Measurements from ENCODE around the gene RALGPS2. TPM values are rescaled to one million over a fixed set of nuclear protein-coding genes. Genes with fewer than 3 reads are reported as not detected.

RALGPS2 gene
- total RNA-seq, result 10 to 100 TPM; 31.4 to 36.3 TPM
- long read RNA-seq, full-length matches to known transcripts, result 9 of 12 reads
- long read RNA-seq, partial matches to known transcripts, result 2 of 12 reads
- long read RNA-seq, other reads (novel, unspliced or antisense), result 1 of 12 reads

GRCh38 chr1:178724728-178725465 is at the start of gene RALGPS2:
RALGPS2 (plus strand) TSS chr1:178725244; CDS start chr1:178776765, 51,521 bp downstream.
- intact Hi-C loops (cut with DNase I, micrococcal nuclease), result loop anchor here in 1 of 2 donors (10.0 kb wide), 1 partner anchor 180 kb away; no protein-coding TSS in a partner anchor

GRCh38 chr1:178679237-178679636 is 45.8 kb upstream of the RALGPS2 start:
- DNase-seq, result no peak
- ATAC-seq, result no peak
- intact Hi-C loops (cut with DNase I, micrococcal nuclease), result no loop called here

More at GRCh38 chr1:178724728-178725465, at the start of gene RALGPS2:
- ATAC-seq (peak; percentile 84), DNase-seq (peak; percentile 66 to 81)

- DNase-seq (no peak), ATAC-seq (no peak)
- intact Hi-C loops (cut with DNase I, micrococcal nuclease), result no loop called here
These were observed 42.6 kb upstream of the RALGPS2 start for GRCh38 chr1:178682429-178682828.

GRCh38 chr1:178682886-178683285 is 42.2 kb upstream of the RALGPS2 start:
- ATAC-seq, result no peak
- DNase-seq, result no peak

GRCh38 chr1:178683291-178683690 is 41.8 kb upstream of the RALGPS2 start:
- DNase-seq, result no peak
- intact Hi-C loops (cut with DNase I, micrococcal nuclease), result no loop called here
- no peak for ATAC-seq

More at GRCh38 chr1:178682886-178683285, 42.2 kb upstream of the RALGPS2 start:
- intact Hi-C loops (cut with DNase I, micrococcal nuclease), result no loop called here

GRCh38 chr1:178684111-178684510 is 40.9 kb upstream of the RALGPS2 start:
- intact Hi-C loops (cut with DNase I, micrococcal nuclease), result no loop called here
- ATAC-seq (no peak), DNase-seq (no peak)

GRCh38 chr1:178684542-178685000 is 40.5 kb upstream of the RALGPS2 start:
- ATAC-seq (no peak), DNase-seq (no peak)
- intact Hi-C loops (cut with DNase I, micrococcal nuclease), result no loop called here

- intact Hi-C loops (cut with DNase I, micrococcal nuclease), result no loop called here
- DNase-seq (no peak), ATAC-seq (no peak)
These were observed 38.6 kb upstream of the RALGPS2 start for GRCh38 chr1:178686407-178686806.

- no peak for DNase-seq
- intact Hi-C loops (cut with DNase I, micrococcal nuclease), result no loop called here
- no peak for ATAC-seq
These were observed 36.8 kb upstream of the RALGPS2 start for GRCh38 chr1:178688244-178688643.

- intact Hi-C loops (cut with DNase I, micrococcal nuclease), result no loop called here
- no peak for ATAC-seq
- no peak for DNase-seq
These were observed 35.3 kb upstream of the RALGPS2 start for GRCh38 chr1:178689769-178690168.

- intact Hi-C loops (cut with DNase I, micrococcal nuclease), result no loop called here
- ATAC-seq (no peak), DNase-seq (no peak)
These were observed 34.5 kb upstream of the RALGPS2 start for GRCh38 chr1:178690496-178690895.

GRCh38 chr1:178692564-178693327 is 32.3 kb upstream of the RALGPS2 start:
- DNase-seq (no peak), ATAC-seq (no peak)
- intact Hi-C loops (cut with DNase I, micrococcal nuclease), result no loop called here

- no peak for DNase-seq
- no peak for ATAC-seq
- intact Hi-C loops (cut with DNase I, micrococcal nuclease), result no loop called here
These were observed 31.7 kb upstream of the RALGPS2 start for GRCh38 chr1:178693366-178693765.

GRCh38 chr1:178694923-178695525 is 30.0 kb upstream of the RALGPS2 start:
- intact Hi-C loops (cut with DNase I, micrococcal nuclease), result no loop called here
- DNase-seq, result no peak
- ATAC-seq, result no peak

GRCh38 chr1:178702146-178702545 is 22.9 kb upstream of the RALGPS2 start:
- DNase-seq, result no peak
- intact Hi-C loops (cut with DNase I, micrococcal nuclease), result no loop called here
- no peak for ATAC-seq

- ATAC-seq (no peak), DNase-seq (no peak)
- intact Hi-C loops (cut with DNase I, micrococcal nuclease), result no loop called here
These were observed 20.2 kb upstream of the RALGPS2 start for GRCh38 chr1:178704833-178705232.

GRCh38 chr1:178706432-178706831 is 18.6 kb upstream of the RALGPS2 start:
- DNase-seq, result peak in 1 of 2 donors; percentile 27
- intact Hi-C loops (cut with DNase I, micrococcal nuclease), result no loop called here
- no peak for ATAC-seq

GRCh38 chr1:178713259-178713658 is 11.8 kb upstream of the RALGPS2 start:
- ATAC-seq, result no peak
- DNase-seq, result no peak
- intact Hi-C loops (cut with DNase I, micrococcal nuclease), result no loop called here

GRCh38 chr1:178714453-178714852 is 10.6 kb upstream of the RALGPS2 start:
- intact Hi-C loops (cut with DNase I, micrococcal nuclease), result no loop called here
- ATAC-seq (no peak), DNase-seq (no peak)
